Putamen (tissue), 1 donor: ENCODE results near the gene NFIA.

Source experiments
- DNase-seq: peaks from one replicate; pipeline ENCODE4 v3.0.0-alpha.2; 2016; ENCODE audit warnings: low spot score

The NFIA gene

GRCh38 chr1:61082311-61083012, at the start of gene NFIA:
TSS of gene NFIA (plus strand) at chr1:61082561.
- DNase-seq, result no peak

- DNase-seq, result no peak
These were observed 46.5 kb upstream of the NFIA start for GRCh38 chr1:61035880-61036279.

DNA sequence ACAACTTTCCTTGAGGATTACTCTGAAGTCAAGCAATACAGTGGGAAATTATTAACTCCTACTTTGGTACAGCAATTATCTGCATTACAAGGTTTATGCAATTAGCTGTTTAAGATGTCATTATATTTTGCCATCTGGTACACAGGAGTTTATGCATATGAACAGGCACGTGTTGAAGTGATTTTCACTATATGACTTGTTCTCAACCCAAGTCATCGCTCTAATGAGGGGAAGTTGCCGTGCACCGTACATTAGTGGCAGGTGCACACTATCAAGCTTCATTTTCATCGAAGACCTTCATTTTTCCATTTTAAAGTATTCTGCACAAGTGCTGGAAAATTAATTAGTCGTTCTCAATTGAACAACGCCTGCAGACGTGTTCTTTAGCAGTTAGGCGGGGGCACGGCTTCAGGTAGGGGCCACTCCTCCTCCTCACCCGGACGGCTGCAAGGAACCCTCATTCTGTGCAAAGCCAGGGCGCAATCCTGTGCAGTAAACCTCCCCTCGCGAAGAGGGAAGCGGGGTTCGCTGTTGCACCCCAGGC, 39.8 kb upstream of the NFIA start:
- DNase-seq, result no peak

DNA sequence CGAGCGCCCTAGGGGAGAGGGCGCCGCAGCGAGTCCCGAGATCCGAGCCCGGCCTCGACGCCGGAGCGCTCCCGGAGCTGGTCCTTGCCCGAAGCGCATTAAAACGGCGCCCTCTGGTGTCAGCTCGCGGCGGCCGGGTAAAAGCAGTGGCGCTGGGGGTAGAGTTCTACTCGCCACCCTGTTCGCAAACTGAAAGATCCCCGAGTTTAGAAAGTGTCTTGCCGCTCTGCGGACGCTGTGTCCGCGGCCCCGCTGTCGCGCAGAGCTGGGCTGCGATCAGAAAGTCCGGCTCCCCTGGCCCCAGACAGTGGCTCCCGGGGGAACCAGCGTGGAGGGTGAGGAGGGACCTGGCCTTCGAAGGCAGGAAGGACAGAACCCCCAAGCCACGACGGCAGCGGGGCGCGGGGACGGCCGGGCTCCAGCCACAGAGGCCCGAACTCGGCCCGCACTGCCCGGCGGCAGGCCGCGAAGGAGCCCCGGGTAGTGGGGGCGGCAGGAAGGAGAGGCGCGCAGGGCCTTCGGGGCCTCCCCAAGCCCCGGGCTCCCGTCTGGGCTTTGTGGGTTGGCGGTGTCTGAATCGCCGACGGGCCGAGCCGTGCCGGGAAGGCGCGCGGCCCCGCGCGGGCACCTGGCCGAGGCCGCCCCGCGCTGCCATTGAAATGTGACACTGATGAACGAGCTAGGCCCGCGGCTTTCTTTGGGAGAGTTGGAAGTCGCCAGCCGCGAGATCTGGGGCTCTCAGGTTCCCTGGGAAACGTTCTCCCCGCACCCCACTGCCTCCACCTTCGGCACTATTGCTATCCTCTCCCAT, 39.1 kb upstream of the NFIA start:
- peak; percentile 66 for DNase-seq

GRCh38 chr1:61046434-61046833, 35.9 kb upstream of the NFIA start:
- no peak for DNase-seq

DNA sequence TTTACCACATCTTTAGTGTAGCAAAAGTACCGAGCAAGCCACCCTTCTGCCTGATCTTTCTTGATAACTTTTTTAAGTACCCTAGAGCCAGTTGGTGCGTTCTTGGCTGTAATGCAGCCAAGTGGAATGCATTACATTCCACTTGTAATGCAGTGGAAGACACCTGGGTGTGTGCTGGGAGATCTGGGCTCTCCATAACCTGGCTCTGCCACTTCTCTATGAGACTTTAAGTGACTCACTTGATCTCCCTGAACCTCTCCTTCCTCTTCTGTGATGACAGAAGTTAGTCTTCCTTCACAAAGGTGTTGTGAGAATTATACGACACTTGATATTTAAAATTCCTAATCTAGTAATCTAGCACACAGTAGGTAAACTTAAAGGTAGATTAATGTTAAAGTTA, 35.3 kb upstream of the NFIA start:
- no peak for DNase-seq

DNA sequence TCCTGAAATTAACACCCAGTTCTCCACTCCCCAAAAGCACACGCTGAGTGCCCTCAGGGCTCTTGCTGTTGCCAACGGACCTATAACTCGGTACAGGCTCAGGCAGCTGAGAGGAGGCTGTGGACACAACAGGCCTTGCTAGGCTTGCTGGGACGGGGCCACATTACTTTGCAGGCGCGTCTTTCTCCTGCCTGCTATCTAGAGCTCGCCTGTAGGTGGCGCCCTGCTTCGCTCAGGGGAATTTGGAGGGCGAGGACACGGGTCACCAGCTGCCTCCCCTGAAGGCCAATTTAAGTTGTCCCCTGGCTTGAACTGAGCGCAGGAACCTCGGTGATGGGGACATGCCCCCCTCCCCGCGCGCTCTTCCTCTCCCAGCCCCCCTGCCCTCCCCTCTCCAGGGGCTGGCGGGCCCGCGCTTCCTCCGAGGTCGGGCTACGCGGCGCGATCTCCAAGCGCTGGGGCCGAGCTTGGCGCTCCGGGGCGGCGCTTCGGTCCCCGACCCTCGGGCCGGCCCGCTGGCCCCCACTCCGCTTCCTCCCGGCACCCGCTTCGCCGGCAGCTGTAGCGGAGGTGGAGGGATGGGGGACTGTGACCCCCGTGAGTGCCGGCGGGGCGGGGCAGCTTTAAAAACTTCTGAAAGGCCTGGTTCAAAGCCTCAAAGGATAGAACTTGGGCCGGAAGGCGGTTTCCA, 32.4 kb upstream of the NFIA start:
- DNase-seq, result peak; percentile 94

GRCh38 chr1:61050541-61051442, 31.6 kb upstream of the NFIA start:
- peak; percentile 62 for DNase-seq

- DNase-seq, result no peak
These were observed 31.0 kb upstream of the NFIA start for GRCh38 chr1:61051443-61051718.

DNA sequence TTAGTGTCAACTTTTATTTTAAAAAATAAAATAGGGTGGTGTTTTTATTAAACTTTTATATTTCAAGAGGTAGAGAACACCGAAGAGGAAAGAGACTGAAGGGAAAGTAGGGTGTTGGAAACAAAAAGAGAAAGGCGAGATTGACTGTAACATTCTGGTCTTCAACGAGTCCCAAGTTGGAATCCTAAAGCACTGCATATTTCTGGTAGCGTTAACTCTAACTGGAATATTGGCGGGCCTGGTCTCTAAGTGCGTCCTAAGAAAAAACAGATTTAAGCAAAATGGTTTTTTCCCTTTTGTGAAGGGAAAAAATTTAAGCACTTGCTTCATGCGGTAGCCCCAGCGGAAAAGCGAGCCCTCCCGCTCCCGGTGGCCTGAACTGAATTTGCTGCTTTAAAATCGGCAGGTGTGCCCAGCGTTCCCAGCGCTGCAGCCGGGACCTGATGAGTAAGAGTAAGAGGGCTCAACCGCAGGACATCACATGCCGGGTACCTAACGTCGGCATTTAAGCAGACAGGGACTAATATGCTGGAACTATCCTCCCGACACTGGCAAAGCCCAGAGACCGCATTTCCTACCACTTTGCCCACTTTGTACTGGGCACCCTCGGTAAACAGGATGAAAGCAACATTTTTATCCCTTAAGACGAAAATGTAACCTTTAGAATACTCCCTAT, 30.5 kb upstream of the NFIA start:
- no peak for DNase-seq

- DNase-seq, result no peak
These were observed 29.8 kb upstream of the NFIA start for GRCh38 chr1:61052395-61053225.

GRCh38 chr1:61053226-61053711, 29.1 kb upstream of the NFIA start:
- no peak for DNase-seq

- no peak for DNase-seq
These were observed 28.4 kb upstream of the NFIA start for GRCh38 chr1:61053712-61054600.

GRCh38 chr1:61054601-61054993, 27.8 kb upstream of the NFIA start:
- no peak for DNase-seq

DNA sequence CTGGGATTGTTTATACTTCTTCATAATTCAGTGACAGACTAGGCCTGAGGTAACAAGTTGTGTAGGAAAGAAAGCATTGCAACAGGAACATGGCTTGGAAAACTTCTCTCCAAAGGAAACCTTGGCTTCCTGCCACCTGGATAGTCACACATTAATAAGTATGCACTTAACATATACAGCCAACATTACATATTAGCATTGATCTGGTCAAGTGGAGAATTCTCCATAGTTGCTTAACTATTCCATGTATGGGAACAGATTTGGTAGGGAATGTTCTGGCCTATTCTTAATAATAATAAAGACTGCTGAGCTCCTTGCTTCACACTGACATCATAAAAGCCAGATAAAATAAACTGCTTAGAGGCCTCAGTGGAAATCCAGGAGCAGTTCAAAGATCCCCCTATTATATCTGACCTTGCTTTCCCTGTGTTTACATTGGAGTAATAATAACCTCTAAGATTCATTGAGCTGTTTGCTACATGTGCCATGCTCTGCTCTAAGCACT, 27.2 kb upstream of the NFIA start:
- DNase-seq, result no peak

DNA sequence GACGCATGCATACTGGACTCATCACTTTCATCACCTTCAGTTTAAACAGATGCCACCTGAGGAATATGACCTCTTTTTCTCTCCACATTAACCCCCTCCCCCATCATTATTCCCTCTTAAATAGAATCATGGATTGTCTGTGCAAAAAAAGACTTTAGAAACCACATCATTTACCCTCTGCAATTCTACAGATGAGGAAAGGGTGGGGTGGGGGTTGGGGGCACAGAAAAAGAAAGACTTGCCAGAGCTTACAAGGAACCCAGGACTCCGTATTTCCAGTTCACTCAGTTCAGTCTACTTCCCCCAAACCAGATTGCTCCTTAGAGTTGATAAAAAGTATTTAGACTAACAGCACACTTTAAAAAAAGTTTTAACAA, 26.2 kb upstream of the NFIA start:
- DNase-seq, result no peak

DNA sequence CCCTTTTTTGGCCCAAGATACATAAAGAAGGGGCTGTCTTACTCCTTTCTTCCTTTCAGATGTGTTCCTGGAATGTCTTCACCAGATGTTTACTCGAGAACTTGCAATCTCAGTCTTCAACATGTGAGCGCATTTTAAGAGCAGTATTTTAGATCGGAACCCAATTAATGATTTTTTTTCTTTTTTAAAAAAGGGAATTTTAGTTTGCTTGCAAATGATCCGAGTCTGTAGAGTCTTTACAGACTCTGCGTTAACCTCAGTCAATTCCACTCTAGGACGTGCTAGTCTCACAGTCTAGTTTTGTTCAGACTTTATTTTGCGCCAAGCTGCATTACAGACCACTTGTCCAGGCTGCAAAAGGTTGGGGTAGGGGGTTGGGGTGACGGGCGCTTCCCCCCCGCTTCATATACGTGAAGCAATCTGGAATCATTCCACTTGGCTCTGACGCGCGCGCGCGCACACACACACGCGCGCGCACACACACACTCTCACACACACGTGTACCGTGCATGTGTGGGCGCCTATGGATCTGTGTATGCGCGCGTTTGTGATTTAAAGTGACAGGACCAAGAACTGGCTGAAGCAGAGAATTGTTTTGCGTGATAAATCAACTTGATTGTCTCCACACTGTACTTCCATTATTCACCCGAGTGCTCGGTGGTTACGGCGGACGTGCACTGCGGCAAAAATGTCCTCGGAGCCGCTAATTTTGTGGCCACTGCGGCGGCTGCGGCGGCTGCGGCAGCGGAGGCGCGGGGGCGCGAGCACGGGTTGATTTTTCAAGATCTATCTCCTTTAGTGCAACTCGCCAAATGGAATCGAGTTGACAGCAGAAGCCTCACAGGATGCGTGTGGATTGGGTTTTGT, 25.6 kb upstream of the NFIA start:
- peak; percentile 79 for DNase-seq
